GM12891 (cell line): ENCODE results near the gene EDNRA.

ENCODE experiments used
- DNase-seq: peaks from one replicate; pipeline ENCODE4 v3.0.0; 2011; ENCODE audit warnings: low spot score; ENCODE audit not compliant: insufficient read length
- FAIRE-seq: peaks from 2 replicates; lab custom pipeline; 2011; peaks lifted over from hg19 to GRCh38; lab: Jason Lieb, UNC
- PAX5 ChIP-seq: IDR thresholded peaks from 2 replicates; pipeline ENCODE4 v1.6.1; 2011; ENCODE audit warnings: low read length, moderate library complexity, mild to moderate bottlenecking; ENCODE audit not compliant: insufficient read depth, severe bottlenecking
- POLR2A ChIP-seq: IDR thresholded peaks from 2 replicates; pipeline ENCODE4 v1.6.1; 2011; ENCODE audit warnings: low read depth, low read length, control low read depth
- POLR2AphosphoS5 ChIP-seq: IDR thresholded peaks from 2 replicates; pipeline ENCODE4 v1.6.1; 2011; ENCODE audit warnings: low read depth, low read length, control low read depth
- POU2F2 ChIP-seq: IDR thresholded peaks from 2 replicates; pipeline ENCODE4 v1.6.1; 2011; ENCODE audit warnings: low read depth, mild to moderate bottlenecking, control low read depth, low read length, moderate library complexity
- SPI1 ChIP-seq: IDR thresholded peaks from 2 replicates; pipeline ENCODE4 v1.6.1; 2011; ENCODE audit warnings: low read depth, low read length, control low read depth
- TAF1 ChIP-seq: IDR thresholded peaks from 2 replicates; pipeline ENCODE4 v1.6.1; 2011; ENCODE audit warnings: low read depth, low read length, control low read depth

EDNRA gene

GRCh38 chr4:147479786-147480185 lies 1.1 kb upstream of the EDNRA start:
- FAIRE-seq (no peak), DNase-seq (no peak)
- TF ChIP-seq POU2F2: no peak
- no peak for TF ChIP-seq TAF1
- no peak for TF ChIP-seq POLR2AphosphoS5
- TF ChIP-seq POLR2A: no peak
- TF ChIP-seq SPI1: no peak
- no peak for TF ChIP-seq PAX5

GRCh38 chr4:147480502-147480890 lies 401 bp upstream of the EDNRA start:
- FAIRE-seq: no peak
- no peak for TF ChIP-seq POLR2AphosphoS5
- no peak for DNase-seq

GRCh38 chr4:147481577-147482109 lies 746 bp downstream of the EDNRA start:
- DNase-seq (no peak), FAIRE-seq (no peak)
- TF ChIP-seq PAX5 (no peak), POU2F2 (no peak), POLR2A (no peak), SPI1 (no peak)

DNA sequence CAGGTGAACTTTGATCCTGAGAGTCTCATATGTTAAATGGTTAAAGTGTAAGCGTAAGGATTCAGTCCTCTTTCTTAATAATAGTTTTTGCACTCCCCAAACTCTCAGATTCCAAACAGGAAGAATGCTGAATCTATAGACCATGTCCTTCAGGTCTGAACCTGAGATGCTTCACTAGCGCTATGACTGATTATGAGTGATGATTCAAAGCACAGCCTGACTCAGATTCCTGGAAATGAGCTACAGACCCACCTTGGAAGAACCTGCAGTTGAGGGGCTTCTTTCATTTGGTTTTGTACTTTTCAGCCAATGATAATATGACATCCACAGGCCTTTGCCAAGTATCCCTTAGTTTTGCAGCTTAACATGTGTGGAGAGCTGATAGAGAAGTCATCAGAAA lies 1.4 kb downstream of the EDNRA start:
- no peak for FAIRE-seq
- DNase-seq: no peak

DNA sequence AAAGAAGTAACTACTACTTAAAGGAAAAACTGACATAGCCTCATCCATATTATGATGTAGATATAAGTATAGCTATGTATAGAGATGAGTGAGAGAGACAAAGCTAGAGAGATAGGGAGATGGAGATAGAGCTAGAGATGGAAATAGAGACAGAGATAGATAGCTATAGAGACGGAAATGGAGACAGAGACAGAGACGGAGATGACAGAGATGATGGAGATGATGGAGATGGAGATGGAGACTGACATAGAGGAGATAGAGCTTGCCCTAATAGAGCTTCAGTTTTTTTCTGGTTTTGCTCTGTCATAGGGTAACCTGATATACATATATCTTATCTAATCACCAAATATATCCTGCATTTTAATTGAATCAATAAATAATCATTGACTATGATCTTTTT lies 4.3 kb downstream of the EDNRA start:
- no peak for DNase-seq
- no peak for TF ChIP-seq PAX5
- TF ChIP-seq POLR2A: no peak
- no peak for TF ChIP-seq TAF1
- no peak for TF ChIP-seq POLR2AphosphoS5
- no peak for TF ChIP-seq SPI1
- TF ChIP-seq POU2F2: no peak
- FAIRE-seq: no peak

More for the DNA sequence above, 1.4 kb downstream of the EDNRA start:
- TF ChIP-seq TAF1: no peak
- TF ChIP-seq PAX5: no peak
- no peak for TF ChIP-seq POLR2A
- TF ChIP-seq POLR2AphosphoS5: no peak
- no peak for TF ChIP-seq POU2F2
- no peak for TF ChIP-seq SPI1

GRCh38 chr4:147487616-147488015 lies 6.7 kb downstream of the EDNRA start:
- TF ChIP-seq TAF1: no peak
- no peak for TF ChIP-seq SPI1
- no peak for TF ChIP-seq POU2F2
- no peak for TF ChIP-seq POLR2A
- TF ChIP-seq POLR2AphosphoS5: no peak
- no peak for TF ChIP-seq PAX5

GRCh38 chr4:147488556-147488955 lies 7.7 kb downstream of the EDNRA start:
- TF ChIP-seq POLR2A (no peak), TAF1 (no peak), POLR2AphosphoS5 (no peak), POU2F2 (no peak), SPI1 (no peak), PAX5 (no peak)
- FAIRE-seq: no peak
- DNase-seq: no peak

More at GRCh38 chr4:147487616-147488015, 6.7 kb downstream of the EDNRA start:
- DNase-seq (no peak), FAIRE-seq (no peak)

DNA sequence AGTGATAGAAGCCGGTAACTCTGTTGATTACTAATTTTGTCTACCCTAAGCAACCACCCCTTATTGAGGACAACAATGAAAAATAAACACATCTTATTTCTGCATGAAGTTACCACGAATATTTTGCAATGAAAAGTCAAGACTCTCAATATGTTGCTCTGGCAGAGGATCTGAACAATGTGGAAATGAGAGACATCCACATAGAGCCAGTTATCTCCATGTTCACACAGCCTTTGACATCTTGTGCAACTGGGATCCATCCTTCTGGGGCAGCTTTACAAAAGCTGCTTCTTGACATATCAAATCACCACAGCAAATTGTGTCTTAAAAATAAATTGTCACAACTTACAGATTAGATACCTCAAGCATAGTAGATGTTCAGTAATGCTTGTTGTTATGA lies 10.2 kb downstream of the EDNRA start:
- FAIRE-seq: no peak
- TF ChIP-seq POLR2AphosphoS5: no peak
- TF ChIP-seq TAF1: no peak
- TF ChIP-seq SPI1: no peak
- TF ChIP-seq POU2F2: no peak
- TF ChIP-seq PAX5: no peak
- no peak for TF ChIP-seq POLR2A

GRCh38 chr4:147492306-147492705 lies 11.4 kb downstream of the EDNRA start:
- FAIRE-seq (no peak), DNase-seq (no peak)
- TF ChIP-seq POLR2AphosphoS5 (no peak), POLR2A (no peak), SPI1 (no peak)

More for the DNA sequence above, 10.2 kb downstream of the EDNRA start:
- DNase-seq: no peak

DNA sequence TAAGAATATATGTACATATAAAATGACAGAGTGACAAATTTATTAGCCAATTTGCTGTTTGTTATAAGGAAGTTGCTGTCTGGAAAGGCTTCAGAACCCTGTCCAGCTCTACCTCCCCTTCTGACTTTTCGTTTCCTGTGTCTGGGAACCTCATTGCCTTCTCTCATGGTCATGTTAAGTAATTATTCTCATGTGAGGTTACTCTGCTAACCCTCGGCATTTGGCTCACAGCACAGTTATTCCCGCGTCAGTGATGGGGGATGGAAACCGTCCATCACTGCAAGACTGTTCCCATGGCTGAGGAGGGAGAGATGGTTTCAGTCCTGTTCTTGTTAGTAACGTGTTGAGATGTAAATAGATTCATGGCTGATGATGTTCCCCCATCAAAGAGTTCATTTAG lies 11.9 kb downstream of the EDNRA start:
- no peak for FAIRE-seq
- TF ChIP-seq PAX5 (no peak), POLR2AphosphoS5 (no peak), SPI1 (no peak), TAF1 (no peak)
- DNase-seq: no peak

DNA sequence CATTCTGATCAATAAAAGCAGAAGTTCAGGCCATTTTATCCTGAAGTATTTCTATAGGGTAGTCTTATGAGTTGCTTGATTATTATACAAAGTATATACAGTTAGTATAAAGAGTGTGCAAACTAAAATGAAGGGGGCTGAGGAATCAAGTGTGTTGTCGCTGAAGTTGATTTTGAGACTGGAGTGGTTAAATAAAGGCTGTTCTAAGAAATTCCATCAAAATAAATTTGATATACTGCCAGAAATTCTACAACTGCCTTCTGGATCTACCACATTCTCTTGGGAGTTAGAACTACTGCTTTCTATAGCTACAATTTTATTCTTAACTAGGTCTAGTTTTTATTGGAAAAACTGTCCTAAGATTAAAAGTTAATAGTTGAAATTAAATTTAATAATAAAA lies 12.4 kb downstream of the EDNRA start:
- DNase-seq (no peak), FAIRE-seq (no peak)
- TF ChIP-seq PAX5: no peak
- TF ChIP-seq TAF1: no peak
- TF ChIP-seq POLR2AphosphoS5: no peak
- TF ChIP-seq POLR2A: no peak
- no peak for TF ChIP-seq SPI1
- TF ChIP-seq POU2F2: no peak
